Activated CD8-positive, alpha-beta memory T cell treated with anti-CD3 and anti-CD28 coated beads, Interleukin-2, amount 50 U/mL, for 4 hours (primary cell): ENCODE results near the gene MAP4.

Source experiments
- DNase-seq: peaks from one replicate; pipeline ENCODE4 v3.0.0-alpha.2; 2020

MAP4 gene

DNA sequence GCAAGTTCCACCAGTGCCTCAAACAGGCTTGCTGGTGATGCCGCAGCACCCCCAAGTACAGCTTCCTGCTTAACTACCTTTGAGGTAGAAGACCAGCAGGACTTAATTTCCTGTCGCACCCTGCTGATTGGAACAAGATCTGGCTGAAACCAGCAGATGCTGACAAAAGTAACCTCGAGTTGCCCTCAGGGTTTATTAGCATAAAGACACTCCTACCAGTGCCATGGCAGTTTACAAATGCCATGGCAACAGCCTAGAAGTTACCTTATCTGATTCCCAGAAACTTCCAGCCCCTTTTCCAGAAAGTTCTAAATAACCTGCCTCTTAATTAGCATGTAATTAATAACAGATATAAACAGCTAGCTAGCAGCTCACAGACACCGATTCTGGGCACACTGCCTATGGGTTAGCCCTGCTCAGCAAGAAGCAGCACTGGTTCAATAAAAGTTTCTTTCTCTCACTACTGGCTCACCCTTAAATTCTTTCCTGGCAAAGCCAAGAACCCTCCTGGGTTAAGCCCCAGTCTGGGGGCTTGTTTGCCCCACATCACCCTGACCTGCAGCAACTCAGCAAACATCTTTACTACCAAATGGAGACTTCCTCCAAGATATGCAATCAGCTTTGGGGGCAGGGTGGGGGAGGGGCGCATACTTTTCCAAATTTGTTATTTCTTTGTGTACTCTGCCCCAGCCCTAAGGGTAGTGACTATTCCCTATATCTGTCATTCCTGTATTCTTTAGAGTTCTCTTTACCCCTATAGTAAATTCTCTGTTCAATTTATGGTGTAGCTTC, 54.2 kb downstream of the MAP4 start:
- no peak for DNase-seq

- DNase-seq = no peak
These were observed 55.2 kb downstream of the MAP4 start for GRCh38 chr3:47961036-47961435.

- DNase-seq = no peak
These were observed 59.7 kb downstream of the MAP4 start for GRCh38 chr3:47956521-47956920.

GRCh38 chr3:47954567-47954966, 61.6 kb downstream of the MAP4 start:
- no peak for DNase-seq

- no peak for DNase-seq
These were observed 65.6 kb downstream of the MAP4 start for GRCh38 chr3:47950453-47951169.

- no peak for DNase-seq
These were observed 66.2 kb downstream of the MAP4 start for GRCh38 chr3:47949979-47950378.

- no peak for DNase-seq
These were observed 76.0 kb downstream of the MAP4 start for GRCh38 chr3:47940232-47940631.

DNA sequence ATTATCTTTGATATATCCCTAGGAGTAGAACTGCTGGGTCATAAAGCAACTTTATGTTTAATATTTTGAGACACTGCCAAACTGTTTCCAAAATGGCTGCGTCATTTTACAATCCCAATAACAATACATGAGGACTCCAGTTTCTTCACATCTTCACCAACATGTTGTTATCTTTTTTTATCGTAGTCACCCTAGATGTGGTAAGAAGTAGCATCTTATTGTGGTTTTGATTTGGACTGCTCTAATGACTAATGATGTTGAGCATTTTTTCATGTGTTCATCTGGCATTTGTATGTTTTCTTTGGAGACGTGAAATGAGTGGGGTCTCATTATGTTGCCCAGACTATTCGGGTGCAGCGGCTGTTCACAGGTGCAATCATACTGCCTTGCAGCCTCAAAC, 83.8 kb downstream of the MAP4 start:
- no peak for DNase-seq

DNA sequence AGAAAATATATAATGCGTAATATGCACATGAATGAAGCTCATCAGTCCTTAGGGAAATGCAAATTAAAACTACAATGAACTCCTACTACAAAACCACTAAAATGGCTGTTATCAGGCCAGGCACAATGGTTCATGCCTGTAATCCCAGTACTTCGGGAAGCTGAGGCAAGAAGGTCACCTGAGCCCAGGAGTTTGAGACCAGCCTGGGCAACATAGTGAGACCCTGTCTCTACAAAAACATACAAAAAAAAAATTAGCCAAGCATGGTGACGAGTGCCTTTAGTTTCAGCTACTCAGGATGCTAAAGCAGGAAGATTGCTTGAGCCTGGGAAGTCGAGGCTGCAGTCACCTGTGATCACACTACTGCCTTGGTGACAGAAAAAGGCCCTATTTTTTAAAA, 85.2 kb downstream of the MAP4 start:
- DNase-seq = no peak

DNA sequence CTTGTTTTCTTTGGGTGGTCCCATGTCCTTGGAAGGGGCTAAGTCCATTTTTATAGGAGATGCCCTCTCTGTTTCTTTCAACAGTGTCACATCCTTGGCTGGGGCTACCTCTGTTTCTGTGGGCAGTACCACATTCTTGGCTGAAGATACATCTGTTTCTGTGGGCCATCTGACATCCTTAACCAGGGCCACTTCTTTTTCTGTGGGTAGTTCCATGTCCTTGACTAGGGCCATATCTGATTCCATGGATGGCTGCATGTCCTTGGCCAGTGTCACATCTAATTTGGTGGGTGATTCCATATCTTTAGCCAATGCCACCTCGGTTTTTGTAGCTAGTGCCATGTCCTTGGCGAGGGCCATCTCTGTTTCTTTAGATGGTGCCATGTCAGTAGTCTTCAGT, 99.5 kb downstream of the MAP4 start:
- DNase-seq = no peak

DNA sequence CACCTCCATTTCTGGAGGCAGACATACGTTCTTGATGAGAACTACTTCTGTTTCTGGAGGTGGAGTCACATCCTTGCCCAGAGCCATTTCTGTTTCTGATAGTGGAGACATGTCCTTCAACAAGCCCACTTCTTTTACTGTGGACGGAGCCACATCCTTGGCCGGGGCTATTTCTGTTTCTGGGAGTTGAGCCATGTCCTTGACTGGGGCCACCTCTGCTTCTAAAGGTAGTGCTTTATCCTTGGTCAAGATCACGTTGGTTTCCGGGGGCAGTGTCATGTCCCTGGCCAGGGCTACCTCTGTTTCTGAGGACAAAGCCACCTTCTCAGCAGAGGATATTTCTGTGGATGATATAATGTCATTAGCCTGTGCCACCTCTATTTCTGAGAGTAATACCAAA, 100.0 kb downstream of the MAP4 start:
- no peak for DNase-seq

GRCh38 chr3:47912006-47912504, 104.2 kb downstream of the MAP4 start:
- no peak for DNase-seq

DNA sequence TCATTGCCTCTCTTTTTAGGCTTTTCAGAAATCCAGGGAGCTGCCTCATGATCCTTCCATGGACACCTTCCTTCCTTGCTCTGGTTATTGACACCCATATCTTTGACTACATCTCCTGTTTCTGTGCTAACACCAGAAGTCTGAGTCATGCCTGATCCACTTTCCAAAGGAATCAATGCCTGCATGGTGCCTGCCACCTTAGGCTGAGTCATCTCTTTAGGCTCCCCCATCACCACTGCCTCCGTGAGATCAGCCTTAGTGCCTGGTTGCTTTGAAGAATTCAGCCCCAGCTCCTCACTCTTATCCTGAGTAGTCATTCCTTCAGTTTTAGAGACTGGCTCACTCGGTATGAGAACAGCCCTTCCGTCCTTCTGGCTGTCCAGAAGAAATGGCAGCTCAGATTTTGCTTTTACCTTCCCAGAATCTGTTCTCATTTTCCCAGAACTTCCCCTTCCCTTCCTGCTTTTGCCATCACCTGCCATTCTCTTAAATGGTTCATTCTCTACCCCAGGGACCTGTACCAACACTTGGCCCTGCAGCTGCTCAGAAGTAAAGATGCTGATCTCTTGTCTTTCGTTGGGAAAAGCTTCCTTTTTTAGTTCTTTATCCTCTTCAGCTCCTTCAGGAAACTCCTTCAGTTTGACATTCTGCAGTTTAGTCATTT, 105.3 kb downstream of the MAP4 start:
- DNase-seq = no peak

DNA sequence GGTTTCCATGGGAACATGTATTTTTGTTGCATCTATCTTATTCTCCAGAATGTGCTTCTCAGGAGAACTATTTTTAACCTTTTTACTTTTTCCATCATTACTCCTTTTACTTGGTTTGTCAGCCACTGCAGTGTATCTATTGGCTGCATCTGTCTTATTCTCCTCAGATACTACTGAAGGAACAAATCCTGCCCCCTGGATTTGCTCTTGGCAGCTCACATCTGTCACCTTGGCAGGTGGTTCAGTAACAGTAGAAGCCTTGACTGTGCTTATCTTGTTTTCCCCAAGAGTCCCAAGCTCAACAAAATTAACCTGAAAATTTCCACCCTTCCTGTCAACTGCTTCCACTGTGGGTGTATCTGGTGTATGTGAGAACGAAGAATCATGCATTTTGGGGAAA, 106.0 kb downstream of the MAP4 start:
- no peak for DNase-seq

DNA sequence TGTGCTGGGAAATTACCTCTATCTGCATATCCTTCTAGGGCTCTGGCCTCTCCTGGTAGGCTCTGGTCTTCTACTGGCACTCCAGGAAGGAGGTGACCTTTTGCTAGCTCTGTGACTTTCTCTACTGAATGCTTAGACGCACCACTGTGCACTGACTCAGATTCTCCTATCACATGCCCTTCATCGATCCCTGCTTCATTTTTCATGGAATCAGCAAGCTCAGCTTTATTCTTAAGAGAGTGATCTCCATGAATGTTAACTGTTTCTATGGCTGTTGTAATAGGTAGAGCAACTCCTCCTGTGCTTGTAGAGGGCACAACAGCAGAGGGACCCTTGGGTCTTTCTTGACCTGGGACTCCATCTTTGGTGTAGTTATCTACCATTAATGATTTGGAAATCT, 106.6 kb downstream of the MAP4 start:
- no peak for DNase-seq

- no peak for DNase-seq
These were observed 107.5 kb downstream of the MAP4 start for GRCh38 chr3:47908744-47909143.

DNA sequence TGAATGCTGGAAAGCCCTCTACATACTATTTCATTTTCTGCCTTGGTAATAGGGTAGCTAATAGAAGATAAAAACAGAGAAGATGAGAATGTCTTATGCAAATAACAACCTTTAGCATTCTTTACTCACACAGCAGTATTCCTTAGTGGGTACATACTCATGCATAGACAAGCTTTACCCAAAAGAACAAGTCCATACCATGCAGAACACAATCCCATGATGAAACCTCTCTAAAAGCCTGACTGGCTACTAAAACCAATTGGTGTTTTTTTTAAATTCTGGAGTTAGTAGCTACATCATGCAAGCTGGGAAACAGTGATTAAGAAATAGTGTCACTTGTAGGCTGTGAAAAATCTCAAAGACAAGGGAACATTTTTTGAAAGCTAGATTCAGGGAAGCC, 108.4 kb downstream of the MAP4 start:
- no peak for DNase-seq

GRCh38 chr3:47902746-47903145, 113.5 kb downstream of the MAP4 start:
- no peak for DNase-seq

DNA sequence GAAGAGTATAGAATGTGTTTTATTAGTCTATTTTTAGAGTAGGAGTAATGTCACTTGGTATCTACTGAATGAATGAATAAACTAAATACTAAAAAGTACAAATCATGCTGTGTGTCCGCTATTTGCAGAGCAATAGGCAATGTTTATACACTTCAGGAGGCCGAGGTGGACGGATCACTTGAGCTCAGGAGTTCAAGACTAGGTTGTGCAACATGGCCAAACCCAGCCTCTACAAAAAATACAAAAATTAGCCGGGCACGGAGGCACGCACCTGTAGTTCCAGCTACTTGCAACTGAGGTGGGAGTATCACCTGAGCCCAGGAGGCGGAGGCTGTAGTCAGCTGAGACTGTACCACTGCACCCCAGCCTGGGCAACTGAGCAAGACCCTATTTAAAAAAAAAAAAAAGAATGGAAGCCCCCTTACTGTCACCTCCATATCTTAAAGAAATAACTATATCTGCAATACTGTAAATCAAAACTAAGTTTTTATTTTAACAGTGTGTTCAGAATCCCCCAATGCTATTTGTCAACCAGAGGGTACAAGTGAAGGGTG, 114.9 kb downstream of the MAP4 start:
- DNase-seq = no peak

DNA sequence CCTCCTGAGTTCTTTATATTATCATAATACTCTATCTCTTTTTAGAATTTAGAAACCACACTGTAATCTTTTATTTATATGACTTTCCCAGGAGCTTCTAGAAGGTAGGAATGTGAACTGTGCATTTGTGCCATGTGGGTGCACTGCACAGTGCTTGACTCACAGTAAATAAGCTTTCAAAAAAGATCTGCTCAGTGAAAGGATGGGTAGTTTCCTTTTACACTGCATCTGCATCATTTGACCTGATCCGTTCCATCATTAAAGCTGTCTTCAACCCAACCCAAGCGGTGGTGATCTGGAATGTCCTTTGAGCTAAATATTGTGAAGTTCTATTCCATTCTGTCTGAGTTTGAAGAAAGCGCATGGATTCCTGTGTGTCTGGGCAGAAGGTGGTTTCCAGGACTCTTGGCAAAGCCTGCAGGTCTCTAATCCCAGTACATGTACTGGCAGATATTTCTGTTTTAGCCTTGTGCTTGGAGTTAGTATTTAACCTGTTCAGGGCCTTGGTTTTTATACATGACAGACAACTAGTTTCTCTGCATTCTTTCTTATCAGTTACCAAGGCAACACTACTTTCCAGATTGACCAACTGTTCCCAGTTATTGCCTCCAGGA, 116.6 kb downstream of the MAP4 start:
- no peak for DNase-seq

- DNase-seq = no peak
These were observed 118.3 kb downstream of the MAP4 start for GRCh38 chr3:47897954-47898353.

- no peak for DNase-seq
These were observed 119.5 kb downstream of the MAP4 start for GRCh38 chr3:47896736-47897135.

GRCh38 chr3:47895241-47895640, 121.0 kb downstream of the MAP4 start:
- DNase-seq = no peak
